ENCODE data around the gene SDK2. TPM values are rescaled to one million over a fixed set of nuclear protein-coding genes. Genes with fewer than 3 reads are reported as not detected.
A peak's percentile ranks its signal among the peaks of the same experiment; 100 is the strongest.

The SDK2 gene
- total RNA-seq, 1 experiment from 2014 or later: 0.67 TPM

- Histone ChIP-seq H3K4me1 (ENCODE audit: insufficient read depth, low read length, poor library complexity, severe bottlenecking) (no peaks in the 10 kb centered on the region), H3K27me3 (replicated peaks; ENCODE audit: insufficient read depth, low read depth, low read length, poor library complexity) (no peaks in the 10 kb centered on the region), H3K4me3 (ENCODE audit: low read depth, low read length, poor library complexity, severe bottlenecking) (no peak overlapping the region), H3K36me3 (ENCODE audit: insufficient read depth, low read length, poor library complexity, severe bottlenecking) (no peaks in the 10 kb centered on the region), H3K9me3 (ENCODE audit: low read depth, low read length, poor library complexity, severe bottlenecking) (no peaks in the 10 kb centered on the region), H3K27ac (ENCODE audit: low read depth, low read length, poor library complexity, severe bottlenecking) (no peak overlapping the region)
- no peak for TF ChIP-seq EZH2 (IDR thresholded peaks at IDR 0.05; ENCODE audit: borderline replicate concordance, low read depth, low read length, poor library complexity, severe bottlenecking)
- no peak for TF ChIP-seq CTCF (conservative IDR thresholded peaks at IDR 0.05; ENCODE audit: low read depth, low read length)
- DNase-seq (ENCODE audit: low spot score): no peak
- no TSS peak for BruUV-seq (replicated peaks)
- POLR2A ChIA-PET (ENCODE audit: low non-redundant PET): no interaction called here
- CTCF ChIA-PET: interaction anchor here (0.6 kb wide), 1 partner anchor 825 kb away, joined by 3 read pairs; no protein-coding TSS in a partner anchor
- intact Hi-C loops (cut with micrococcal nuclease; ENCODE audit: unreplicated experiment): no loop called here
Observed at GRCh38 chr17:73604476-73604875, 39.8 kb downstream of the SDK2 start.

- Histone ChIP-seq H3K4me1 (ENCODE audit: insufficient read depth, low read length, poor library complexity, severe bottlenecking) (no peaks in the 10 kb centered on the region), H3K27ac (ENCODE audit: low read depth, low read length, poor library complexity, severe bottlenecking) (no peak overlapping the region), H3K4me3 (ENCODE audit: low read depth, low read length, poor library complexity, severe bottlenecking) (no peak overlapping the region), H3K27me3 (replicated peaks; ENCODE audit: insufficient read depth, low read depth, low read length, poor library complexity) (no peaks in the 10 kb centered on the region), H3K36me3 (ENCODE audit: insufficient read depth, low read length, poor library complexity, severe bottlenecking) (no peaks in the 10 kb centered on the region), H3K9me3 (ENCODE audit: low read depth, low read length, poor library complexity, severe bottlenecking) (no peaks in the 10 kb centered on the region)
- TF ChIP-seq EZH2 (IDR thresholded peaks at IDR 0.05; ENCODE audit: borderline replicate concordance, low read depth, low read length, poor library complexity, severe bottlenecking) (no peak), CTCF (conservative IDR thresholded peaks at IDR 0.05; ENCODE audit: low read depth, low read length) (no peak)
- ChIA-PET POLR2A (ENCODE audit: low non-redundant PET) (no interaction called here), CTCF (interaction anchor here (0.6 kb wide), 1 partner anchor 826 kb away, joined by 3 read pairs; no protein-coding TSS in a partner anchor)
- no TSS peak for BruUV-seq (replicated peaks)
- intact Hi-C loops (cut with micrococcal nuclease; ENCODE audit: unreplicated experiment): no loop called here
- DNase-seq (ENCODE audit: low spot score): no peak
Observed at GRCh38 chr17:73603971-73604370, 40.3 kb downstream of the SDK2 start.

GRCh38 chr17:73600103-73600871 is 44.0 kb downstream of the SDK2 start:
- Histone ChIP-seq H3K27ac (ENCODE audit: low read depth, low read length, poor library complexity, severe bottlenecking) (no peak overlapping the region), H3K36me3 (ENCODE audit: insufficient read depth, low read length, poor library complexity, severe bottlenecking) (no peaks in the 10 kb centered on the region), H3K4me3 (ENCODE audit: low read depth, low read length, poor library complexity, severe bottlenecking) (no peak overlapping the region), H3K9me3 (ENCODE audit: low read depth, low read length, poor library complexity, severe bottlenecking) (no peaks in the 10 kb centered on the region), H3K4me1 (ENCODE audit: insufficient read depth, low read length, poor library complexity, severe bottlenecking) (no peaks in the 10 kb centered on the region), H3K27me3 (replicated peaks; ENCODE audit: insufficient read depth, low read depth, low read length, poor library complexity) (no peaks in the 10 kb centered on the region)
- intact Hi-C loops (cut with micrococcal nuclease; ENCODE audit: unreplicated experiment): no loop called here
- ChIA-PET POLR2A (ENCODE audit: low non-redundant PET) (no interaction called here), CTCF (no interaction called here)
- no TSS peak for BruUV-seq (replicated peaks)
- no peak for TF ChIP-seq CTCF (conservative IDR thresholded peaks at IDR 0.05; ENCODE audit: low read depth, low read length)
- no peak for TF ChIP-seq EZH2 (IDR thresholded peaks at IDR 0.05; ENCODE audit: borderline replicate concordance, low read depth, low read length, poor library complexity, severe bottlenecking)
- DNase-seq (ENCODE audit: low spot score): peak; percentile 9
